H1 (cell line): ENCODE measurements around the gene TBC1D22A. TPM values are rescaled to one million over a fixed set of nuclear protein-coding genes. Genes with fewer than 3 reads are reported as not detected.

Experiments used
- CTCF ChIA-PET: fragments of 300-600 bp; sonication (Branson Sonifier 250); formaldehyde crosslinking; loops from one replicate; lab custom pipeline; 2021; ENCODE audit not compliant: partially characterized antibody; lab: Charles Lee
- POLR2A ChIA-PET: fragments of 300-600 bp; sonication (Branson Sonifier 250); formaldehyde crosslinking; loops from one replicate; lab custom pipeline; 2021; ENCODE audit warnings: inconsistent platforms; ENCODE audit not compliant: partially characterized antibody; lab: Charles Lee
- DNase-seq, 2 experiments: peaks; one replicate each; pipeline versions ENCODE4 v3.0.0 to v3.0.0-alpha.2; 2010 to 2022; ENCODE audit warnings: low spot score in 2 of 2, low read depth in 1 of 2, mixed read lengths in 1 of 2
- FAIRE-seq: peaks from 2 replicates; lab custom pipeline; 2011; peaks lifted over from hg19 to GRCh38; lab: Jason Lieb, UNC
- H2AFZ ChIP-seq: 2 replicates; pipeline ENCODE4 v1.8.1; 2012; ENCODE audit warnings: low read length, inconsistent platforms
- H2AK5ac ChIP-seq: 2 replicates; pipeline ENCODE4 v1.6.1; 2013; ENCODE audit warnings: low read depth, low read length
- H2BK120ac ChIP-seq: replicated peaks from 2 replicates; pipeline ENCODE3; 2013; ENCODE audit warnings: low read depth, low read length, inconsistent platforms
- H2BK12ac ChIP-seq: 2 replicates; pipeline ENCODE4 v1.6.1; 2013; ENCODE audit warnings: low read depth, low read length
- H2BK15ac ChIP-seq: 2 replicates; pipeline ENCODE4 v1.6.1; 2013; ENCODE audit warnings: low read length
- H2BK20ac ChIP-seq: 2 replicates; pipeline ENCODE4 v1.6.1; 2013; ENCODE audit warnings: low read length
- H2BK5ac ChIP-seq: 2 replicates; pipeline ENCODE4 v1.6.1; 2013; ENCODE audit warnings: low read depth, low read length
- H3K14ac ChIP-seq: 2 replicates; pipeline ENCODE4 v1.6.1; 2013; ENCODE audit warnings: inconsistent platforms; ENCODE audit not compliant: insufficient read length
- H3K18ac ChIP-seq: 2 replicates; pipeline ENCODE4 v1.6.1; 2013; ENCODE audit warnings: low read length; ENCODE audit errors: extremely low read depth
- H3K23ac ChIP-seq: 2 replicates; pipeline ENCODE4 v1.6.1; 2013; ENCODE audit warnings: inconsistent platforms; ENCODE audit not compliant: insufficient read length
- H3K23me2 ChIP-seq: 2 replicates; pipeline ENCODE4 v1.6.1; 2013; ENCODE audit warnings: low read depth, low read length
- H3K27ac ChIP-seq: 2 replicates; pipeline ENCODE4 v1.6.1; 2011; ENCODE audit warnings: low read depth, low read length, inconsistent platforms
- H3K27me3 ChIP-seq, 4 experiments: replicated peaks in 1 of 4; 1 replicate in 1 of 4; 2 replicates in 3 of 4; pipeline versions ENCODE4 v1.6.1 to v1.8.1; 2011 to 2013; ENCODE audit warnings: low read length in 3 of 4, mild to moderate bottlenecking in 3 of 4, inconsistent platforms in 2 of 4, mixed read lengths in 2 of 4, moderate library complexity in 1 of 4; ENCODE audit not compliant: control insufficient read depth in 3 of 4, insufficient read depth in 3 of 4; ENCODE audit errors: extremely low read depth in 1 of 4
- H3K36me3 ChIP-seq, 4 experiments: 2 replicates each; pipeline versions ENCODE4 v1.6.1 to v1.8.1; 2011 to 2013; ENCODE audit warnings: mild to moderate bottlenecking in 4 of 4, low read length in 3 of 4, moderate library complexity in 2 of 4, control low read depth in 1 of 4, inconsistent platforms in 1 of 4; ENCODE audit not compliant: insufficient read depth in 4 of 4, control insufficient read depth in 2 of 4
- H3K4ac ChIP-seq: replicated peaks from 2 replicates; pipeline ENCODE3; 2013; ENCODE audit warnings: low read length, low read depth, mixed read lengths, inconsistent platforms; ENCODE audit not compliant: insufficient read length
- H3K4me1 ChIP-seq, 4 experiments: replicated peaks in 1 of 4; 1 replicate in 1 of 4; 2 replicates in 3 of 4; pipeline versions ENCODE4 v1.6.1 to v1.8.1; 2011 to 2013; ENCODE audit warnings: low read length in 3 of 4, inconsistent platforms in 2 of 4, mixed read lengths in 1 of 4; ENCODE audit not compliant: insufficient read depth in 4 of 4, control insufficient read depth in 3 of 4
- H3K4me2 ChIP-seq, 2 experiments: 2 replicates each; pipeline versions ENCODE4 v1.6.1 to v1.8.1; 2011 to 2013; ENCODE audit warnings: low read depth in 2 of 2, low read length in 2 of 2, control low read depth in 1 of 2, inconsistent platforms in 1 of 2, mild to moderate bottlenecking in 1 of 2; ENCODE audit not compliant: insufficient read depth in 1 of 2
- H3K4me3 ChIP-seq, 4 experiments: fragments of 200-600, 300-600 bp in 1 of 4; sonication (generic), shearing (Covaris generic), sonication (Bioruptor Twin) in 1 of 4; 2 replicates each; pipeline versions ENCODE4 v1.5.1 to v1.8.1; 2011 to 2016; ENCODE audit warnings: low read length in 4 of 4, low read depth in 3 of 4, control low read depth in 2 of 4, inconsistent platforms in 2 of 4, mild to moderate bottlenecking in 2 of 4, mixed read lengths in 1 of 4, moderate library complexity in 1 of 4; ENCODE audit not compliant: insufficient read depth in 2 of 4; ENCODE audit errors: extremely low read depth in 1 of 4
- H3K56ac ChIP-seq: replicated peaks from 2 replicates; pipeline ENCODE3; 2013; ENCODE audit warnings: low read depth, mild to moderate bottlenecking, mixed read lengths, low read length, inconsistent platforms; ENCODE audit not compliant: insufficient read length
- H3K79me1 ChIP-seq: 2 replicates; pipeline ENCODE4 v1.6.1; 2013; ENCODE audit warnings: low read depth, low read length, control low read depth
- H3K79me2 ChIP-seq, 2 experiments: 2 replicates each; pipeline versions ENCODE4 v1.6.1 to v1.8.1; 2012 to 2013; ENCODE audit warnings: low read length in 2 of 2, mild to moderate bottlenecking in 2 of 2, inconsistent platforms in 1 of 2; ENCODE audit not compliant: insufficient read depth in 2 of 2, control insufficient read depth in 1 of 2
- H3K9ac ChIP-seq, 4 experiments: replicated peaks in 1 of 4; 1 replicate in 1 of 4; 2 replicates in 3 of 4; pipeline versions ENCODE4 v1.6.1 to v1.8.1; 2011 to 2013; ENCODE audit warnings: low read depth in 3 of 4, low read length in 3 of 4, control low read depth in 2 of 4, mild to moderate bottlenecking in 2 of 4, moderate library complexity in 2 of 4, inconsistent platforms in 1 of 4; ENCODE audit errors: extremely low read depth in 1 of 4
- H3K9me3 ChIP-seq, 2 experiments: 2 replicates each; pipeline versions ENCODE4 v1.6.1 to v1.8.1; 2012 to 2013; ENCODE audit warnings: mild to moderate bottlenecking in 2 of 2, moderate library complexity in 2 of 2, control low read depth in 1 of 2, inconsistent platforms in 1 of 2, low read depth in 1 of 2, low read length in 1 of 2, mixed read lengths in 1 of 2; ENCODE audit not compliant: insufficient read depth in 2 of 2
- H4K20me1 ChIP-seq, 2 experiments: replicated peaks in 1 of 2; 2 replicates each; pipeline versions ENCODE3 to v1.8.1; 2011 to 2013; ENCODE audit warnings: inconsistent platforms in 2 of 2, low read length in 2 of 2, mild to moderate bottlenecking in 1 of 2; ENCODE audit not compliant: insufficient read depth in 2 of 2, control insufficient read depth in 1 of 2
- H4K5ac ChIP-seq: 2 replicates; pipeline ENCODE4 v1.6.1; 2013; ENCODE audit warnings: low read length, low read depth, mixed read lengths, inconsistent platforms; ENCODE audit not compliant: insufficient read length
- H4K8ac ChIP-seq: 2 replicates; pipeline ENCODE4 v1.8.0; 2013; ENCODE audit warnings: mild to moderate bottlenecking, moderate library complexity, low read length, inconsistent platforms; ENCODE audit not compliant: insufficient read depth; ENCODE audit errors: extremely low read depth
- H4K91ac ChIP-seq: replicated peaks from 2 replicates; pipeline ENCODE3; 2013; ENCODE audit warnings: low read length, mixed read lengths, inconsistent platforms; ENCODE audit not compliant: insufficient read length
- ATF2 ChIP-seq: IDR thresholded peaks from 2 replicates; pipeline ENCODE4 v1.6.1; 2012; ENCODE audit warnings: low read length, inconsistent platforms
- CTCF ChIP-seq, 3 experiments: IDR thresholded peaks; 1 replicate in 2 of 3; 2 replicates in 1 of 3; pipeline versions ENCODE4 v1.5.1 to v1.6.1; 2011; ENCODE audit warnings: low read length in 3 of 3, mild to moderate bottlenecking in 3 of 3, inconsistent platforms in 2 of 3, low read depth in 1 of 3, moderate library complexity in 1 of 3; ENCODE audit not compliant: insufficient read depth in 1 of 3; ENCODE audit errors: control extremely low read depth in 1 of 3
- EZH2 ChIP-seq: fragments of 200-600 bp; sonication (generic); IDR thresholded peaks from 2 replicates; pipeline ENCODE4 v1.7.1; 2012; ENCODE audit warnings: low read depth, mild to moderate bottlenecking, moderate library complexity, low read length, inconsistent platforms; ENCODE audit not compliant: severe bottlenecking
- KDM5A ChIP-seq: fragments of 200-600 bp; IDR thresholded peaks from 2 replicates; pipeline ENCODE4 v1.7.1; 2012; ENCODE audit warnings: mild to moderate bottlenecking, low read length, inconsistent platforms, mixed read lengths
- RNF2 ChIP-seq: fragments of 200-900, 300-1000 bp; sonication (generic); IDR thresholded peaks from 2 replicates; pipeline ENCODE4 v1.7.1; 2016; ENCODE audit warnings: borderline replicate concordance, low read depth, mild to moderate bottlenecking, antibody characterized with exemption, low read length; ENCODE audit not compliant: poor library complexity, severe bottlenecking; ENCODE audit errors: missing control alignments
- RXRA ChIP-seq: IDR thresholded peaks from 2 replicates; pipeline ENCODE4 v1.6.1; 2011; ENCODE audit warnings: low read depth, mild to moderate bottlenecking, low read length, moderate library complexity; ENCODE audit not compliant: insufficient read depth
- SIN3A ChIP-seq, 2 experiments: IDR thresholded peaks in 1 of 2; conservative IDR thresholded peaks in 1 of 2; 2 replicates each; pipeline ENCODE4 v1.6.1; 2011 to 2012; ENCODE audit warnings: low read length in 2 of 2, improper control_type of control experiment in 1 of 2, low read depth in 1 of 2, mild to moderate bottlenecking in 1 of 2
- TAF1 ChIP-seq: IDR thresholded peaks from 2 replicates; pipeline ENCODE4 v1.6.1; 2011; ENCODE audit warnings: mild to moderate bottlenecking, low read depth, low read length
- WGBS, 2 experiments: shearing (Covaris generic) in 1 of 2; methylation state at CpG; one replicate each; pipeline versions ENCODE4 v1.1.6 to v1.1.7; 2013 to 2015; ENCODE audit warnings: low lambda C conversion rate in 2 of 2, mixed read lengths in 2 of 2, inconsistent platforms in 1 of 2, low coverage in 1 of 2, missing lambda C conversion rate in 1 of 2; ENCODE audit not compliant: insufficient replicate concordance in 2 of 2, insufficient coverage in 1 of 2, insufficient read length in 1 of 2; ENCODE audit errors: extremely low coverage in 1 of 2, missing lambda C conversion rate in 1 of 2; 5-methylcytosine and 5-hydroxymethylcytosine counted together
- polyA plus RNA-seq, 7 experiments: library from polyadenylated mRNA; depleted of rRNA in 3 of 7; stranded (reverse) in 5 of 7; unstranded in 2 of 7; fragments of >200 nt in 5 of 7; fragments of 200-250 nt in 2 of 7; gene quantifications; 1 replicate in 5 of 7; 2 replicates in 1 of 7; 4 replicates in 1 of 7; pipeline versions ENCODE4 v1.2.1 to v1.2.3, GENCODE V29; 2011 to 2013; ENCODE audit warnings: missing spikeins in 2 of 7, mixed read lengths in 2 of 7
- total RNA-seq: library from RNA; stranded (reverse); fragmentation: NEBNext Ultra II Directional; extraction: Animal tissue kit (Norgen Biotek cat#: 25700); gene quantifications from 2 replicates; pipeline ENCODE4 v1.2.1, GENCODE V29; 2021

The TBC1D22A gene
- total and polyA plus RNA-seq, 2 of the 8 experiments (the other 6 are each of a cell fraction or from before 2014, with no cell fraction given), result 11.9 to 18.4 TPM

- H2BK5ac ChIP-seq, result no peak overlapping the region
- H3K4ac ChIP-seq, result no peak overlapping the region
- H3K9me3 ChIP-seq, result no peaks in the 10 kb centered on the region
- H4K20me1 ChIP-seq, result peaks cover 0 to 5% of the 10 kb centered on the region in 2 experiments
- H3K9ac ChIP-seq, result no peak overlapping the region
- CTCF ChIA-PET, result interaction anchor here (1.8 kb wide), 1 partner anchor 21 kb away, joined by 3 read pairs; no protein-coding TSS in a partner anchor
- H3K27ac ChIP-seq, result no peak overlapping the region
- no peak overlapping the region for H3K14ac ChIP-seq
- no peak overlapping the region for H3K23ac ChIP-seq
- no peak overlapping the region for H4K91ac ChIP-seq
- peaks cover 0 to 9% (median 4%) of the 10 kb centered on the region in 4 experiments; a peak in 5 of 7 replicates for H3K4me1 ChIP-seq
- H3K36me3 ChIP-seq, result no peaks in the 10 kb centered on the region
- no peaks in the 10 kb centered on the region for H3K79me1 ChIP-seq
- no peak for FAIRE-seq
- no peak overlapping the region for H2AFZ ChIP-seq
- H3K23me2 ChIP-seq, result no peaks in the 10 kb centered on the region
- no peak overlapping the region for H2BK20ac ChIP-seq
- no peak overlapping the region for H4K5ac ChIP-seq
- H3K27me3 ChIP-seq, result no peaks in the 10 kb centered on the region
- H2AK5ac ChIP-seq, result no peak overlapping the region
- H4K8ac ChIP-seq, result no peak overlapping the region; the same call in 1 of the 2 replicates
- H3K18ac ChIP-seq, result no peak overlapping the region
- no peak overlapping the region for H2BK120ac ChIP-seq
- no peak overlapping the region for H2BK15ac ChIP-seq
- DNase-seq, result no peak
- H3K79me2 ChIP-seq, result no peaks in the 10 kb centered on the region
- 99% methylated on average over 10 of the region's 10 CpGs; no CpG with 5 or more reads in 1 of the 2 experiments for WGBS, 2 experiments
- H2BK12ac ChIP-seq, result no peak overlapping the region
- H3K56ac ChIP-seq, result no peak overlapping the region
- no peak overlapping the region for H3K4me2 ChIP-seq
- H3K4me3 ChIP-seq, result no peak overlapping the region
- POLR2A ChIA-PET, result no interaction called here
- no peak for TF ChIP-seq ATF2
- TF ChIP-seq RXRA, result no peak
- no peak for TF ChIP-seq CTCF (IDR thresholded peaks at IDR 0.05; ENCODE audit: control extremely low read depth in 1 of 3, insufficient read depth in 1 of 3, low read depth in 1 of 3, low read length in 3 of 3)
- no peak for TF ChIP-seq RNF2
- no peak for TF ChIP-seq KDM5A
- no peak for TF ChIP-seq TAF1
- no peak for TF ChIP-seq SIN3A (conservative IDR thresholded peaks at IDR 0.05 in 1 of 2, IDR thresholded peaks at IDR 0.05 in 1 of 2; ENCODE audit: low read depth in 1 of 2, low read length in 2 of 2)
- no peak for TF ChIP-seq EZH2
These were observed 363.9 kb downstream of the TBC1D22A start for GRCh38 chr22:47126344-47126811.
